Measurements from ENCODE around the gene TAF4. TPM values are rescaled to one million over a fixed set of nuclear protein-coding genes. Genes with fewer than 3 reads are reported as not detected.
"Not testable (repeated sequence)": the region's sequence is repeated elsewhere in the genome, so short reads cannot be mapped to it uniquely, and the experiment has no call there.

TAF4 gene
- total RNA-seq, 2 donors from 2014 or later, result 10.4 to 11.0 TPM

DNA sequence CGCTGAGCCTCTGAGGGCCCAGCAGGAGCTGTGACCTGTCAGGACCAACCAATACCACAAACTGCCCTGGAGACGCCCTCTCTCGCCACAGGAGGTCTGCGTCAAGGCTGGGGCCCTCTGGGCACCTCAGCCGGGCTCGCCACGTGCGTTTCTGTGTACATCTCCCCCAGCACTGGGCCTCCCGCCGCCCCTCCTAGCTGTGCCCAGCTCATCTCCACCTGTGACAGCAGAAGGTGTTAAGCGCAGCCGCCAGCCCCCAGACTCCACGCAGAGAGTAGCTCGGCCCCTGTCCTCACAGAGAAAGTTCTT lies 91.4 kb downstream of the TAF4 start:
- TF ChIP-seq, protein P1, sequence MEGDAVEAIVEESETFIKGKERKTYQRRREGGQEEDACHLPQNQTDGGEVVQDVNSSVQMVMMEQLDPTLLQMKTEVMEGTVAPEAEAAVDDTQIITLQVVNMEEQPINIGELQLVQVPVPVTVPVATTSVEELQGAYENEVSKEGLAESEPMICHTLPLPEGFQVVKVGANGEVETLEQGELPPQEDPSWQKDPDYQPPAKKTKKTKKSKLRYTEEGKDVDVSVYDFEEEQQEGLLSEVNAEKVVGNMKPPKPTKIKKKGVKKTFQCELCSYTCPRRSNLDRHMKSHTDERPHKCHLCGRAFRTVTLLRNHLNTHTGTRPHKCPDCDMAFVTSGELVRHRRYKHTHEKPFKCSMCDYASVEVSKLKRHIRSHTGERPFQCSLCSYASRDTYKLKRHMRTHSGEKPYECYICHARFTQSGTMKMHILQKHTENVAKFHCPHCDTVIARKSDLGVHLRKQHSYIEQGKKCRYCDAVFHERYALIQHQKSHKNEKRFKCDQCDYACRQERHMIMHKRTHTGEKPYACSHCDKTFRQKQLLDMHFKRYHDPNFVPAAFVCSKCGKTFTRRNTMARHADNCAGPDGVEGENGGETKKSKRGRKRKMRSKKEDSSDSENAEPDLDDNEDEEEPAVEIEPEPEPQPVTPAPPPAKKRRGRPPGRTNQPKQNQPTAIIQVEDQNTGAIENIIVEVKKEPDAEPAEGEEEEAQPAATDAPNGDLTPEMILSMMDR (IDR thresholded peaks at IDR 0.05), result no peak
- DNase-seq (ENCODE audit: low spot score), result no peak
- H3K4me3 ChIP-seq, result no peak overlapping the region
- no peaks in the 10 kb centered on the region for H3K4me1 ChIP-seq (ENCODE audit: control insufficient read depth in 1 of 2, low read depth in 2 of 2)
- H3K36me3 ChIP-seq, result peaks cover 31% of the 10 kb centered on the region
- no peaks in the 10 kb centered on the region for H3K27me3 ChIP-seq (replicated peaks; ENCODE audit: insufficient read depth)
- H3K27ac ChIP-seq, result no peak overlapping the region
- no peak for ATAC-seq (ENCODE audit: insufficient number of reproducible peaks, low FRiP score, low read depth)
- H3K9me3 ChIP-seq, result no peaks in the 10 kb centered on the region

GRCh38 chr20:61973515-61974356 lies 91.9 kb downstream of the TAF4 start:
- no peak overlapping the region for H3K27ac ChIP-seq
- peaks cover 31% of the 10 kb centered on the region for H3K36me3 ChIP-seq
- ATAC-seq (ENCODE audit: insufficient number of reproducible peaks, low FRiP score, low read depth) (no peak), DNase-seq (ENCODE audit: low spot score) (no peak)
- H3K27me3 ChIP-seq (replicated peaks; ENCODE audit: insufficient read depth), result no peaks in the 10 kb centered on the region
- TF ChIP-seq, protein P1 (IDR thresholded peaks at IDR 0.05), result no peak
- no peaks in the 10 kb centered on the region for H3K4me1 ChIP-seq (ENCODE audit: control insufficient read depth in 1 of 2, low read depth in 2 of 2)
- no peak overlapping the region for H3K4me3 ChIP-seq
- no peaks in the 10 kb centered on the region for H3K9me3 ChIP-seq

GRCh38 chr20:61972636-61973508 lies 92.8 kb downstream of the TAF4 start:
- no peak for DNase-seq (ENCODE audit: low spot score)
- H3K4me3 ChIP-seq, result no peak overlapping the region
- no peak for ATAC-seq (ENCODE audit: insufficient number of reproducible peaks, low FRiP score, low read depth)
- H3K9me3 ChIP-seq, result no peaks in the 10 kb centered on the region
- H3K27me3 ChIP-seq (replicated peaks; ENCODE audit: insufficient read depth), result no peaks in the 10 kb centered on the region
- peaks cover 31% of the 10 kb centered on the region for H3K36me3 ChIP-seq
- H3K27ac ChIP-seq, result no peak overlapping the region
- TF ChIP-seq, protein P1 (IDR thresholded peaks at IDR 0.05), result no peak
- H3K4me1 ChIP-seq (ENCODE audit: control insufficient read depth in 1 of 2, low read depth in 2 of 2), result no peaks in the 10 kb centered on the region

DNA sequence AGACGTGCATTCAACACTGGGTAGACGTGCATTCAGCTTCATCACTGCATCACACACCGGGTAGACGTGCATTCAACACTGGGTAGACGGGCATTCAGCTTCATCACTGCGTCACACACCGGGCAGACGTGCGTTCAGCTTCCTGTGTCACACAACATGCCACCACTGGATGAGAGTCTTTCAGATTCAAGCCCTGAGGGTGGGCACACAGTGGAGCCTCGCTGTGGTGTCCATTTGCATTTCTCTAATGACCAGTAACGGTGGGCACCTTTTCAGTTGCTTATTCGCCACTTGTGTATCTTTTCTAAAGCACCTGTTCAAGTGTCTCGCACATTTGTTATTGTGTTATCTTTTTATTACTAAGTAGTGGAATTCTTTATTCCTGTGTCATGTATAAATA lies 94.1 kb downstream of the TAF4 start:
- not testable (repeated sequence) for H3K27ac ChIP-seq; ATAC-seq (ENCODE audit: insufficient number of reproducible peaks, low FRiP score, low read depth); H3K4me3 ChIP-seq; H3K9me3 ChIP-seq; DNase-seq (ENCODE audit: low spot score); H3K4me1 ChIP-seq (ENCODE audit: control insufficient read depth in 1 of 2, low read depth in 2 of 2); H3K27me3 ChIP-seq (replicated peaks; ENCODE audit: insufficient read depth)
- H3K36me3 ChIP-seq, result peaks cover 28% of the 10 kb centered on the region

GRCh38 chr20:61970357-61970756 lies 95.3 kb downstream of the TAF4 start:
- H3K27ac ChIP-seq, result no peak overlapping the region
- DNase-seq (ENCODE audit: low spot score), result no peak

More at GRCh38 chr20:61970357-61970756, 95.3 kb downstream of the TAF4 start:
- Histone ChIP-seq H3K4me3 (no peak overlapping the region), H3K27me3 (replicated peaks; ENCODE audit: insufficient read depth) (no peaks in the 10 kb centered on the region), H3K36me3 (peaks cover 24% of the 10 kb centered on the region), H3K4me1 (ENCODE audit: control insufficient read depth in 1 of 2, low read depth in 2 of 2) (no peaks in the 10 kb centered on the region), H3K9me3 (no peaks in the 10 kb centered on the region)
- TF ChIP-seq, protein P1 (IDR thresholded peaks at IDR 0.05), result no peak
- ATAC-seq (ENCODE audit: insufficient number of reproducible peaks, low FRiP score, low read depth), result no peak
